GM18502 (cell line): ENCODE data around the gene ZNF236.
"Not testable (repeated sequence)": the region's sequence is repeated elsewhere in the genome, so short reads cannot be mapped to it uniquely, and the experiment has no call there.

Experiments used
- ATAC-seq: cut with Tn5 transposase; IDR thresholded peaks from one replicate; pipeline ENCODE4 v1.9.1; 2021; ENCODE audit warnings: mild to moderate bottlenecking; ENCODE audit not compliant: unreplicated experiment, poor library complexity

The ZNF236 gene

DNA sequence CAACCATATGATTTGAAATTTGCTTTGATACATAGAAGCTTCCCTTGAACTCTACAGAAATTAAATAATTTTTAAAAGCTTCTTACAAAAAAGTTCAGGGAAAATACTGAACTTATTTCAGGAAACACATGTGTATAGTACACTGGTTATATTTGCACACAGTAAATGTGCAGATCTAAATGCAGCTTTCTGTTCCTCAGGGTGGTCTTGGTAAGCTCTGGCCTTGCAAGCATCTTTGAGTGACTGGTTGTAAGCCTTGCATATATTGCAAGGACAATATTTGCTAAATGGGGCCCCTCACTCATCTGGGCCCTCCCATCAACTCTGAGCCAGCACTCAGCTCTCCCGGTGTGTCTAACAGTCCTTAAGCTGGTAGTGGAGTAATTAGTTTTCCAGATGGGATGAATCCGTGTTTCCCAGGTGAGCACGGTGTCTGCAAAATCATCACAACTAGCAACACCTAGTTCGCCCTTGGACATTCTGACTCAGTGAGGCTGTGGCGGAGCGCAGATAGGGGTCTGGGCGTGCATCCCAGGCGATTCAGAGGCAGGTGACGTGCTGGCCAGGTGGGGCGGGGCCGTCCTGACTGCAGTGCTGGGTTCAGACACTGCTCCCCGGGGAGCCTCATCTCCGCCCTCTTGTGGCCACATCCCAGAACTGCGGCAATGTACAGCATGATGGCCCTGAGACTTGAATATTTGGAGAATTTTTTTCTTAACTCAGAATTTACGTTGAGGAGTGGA lies 160.7 kb downstream of the ZNF236 start:
- ATAC-seq = peak; percentile 71

DNA sequence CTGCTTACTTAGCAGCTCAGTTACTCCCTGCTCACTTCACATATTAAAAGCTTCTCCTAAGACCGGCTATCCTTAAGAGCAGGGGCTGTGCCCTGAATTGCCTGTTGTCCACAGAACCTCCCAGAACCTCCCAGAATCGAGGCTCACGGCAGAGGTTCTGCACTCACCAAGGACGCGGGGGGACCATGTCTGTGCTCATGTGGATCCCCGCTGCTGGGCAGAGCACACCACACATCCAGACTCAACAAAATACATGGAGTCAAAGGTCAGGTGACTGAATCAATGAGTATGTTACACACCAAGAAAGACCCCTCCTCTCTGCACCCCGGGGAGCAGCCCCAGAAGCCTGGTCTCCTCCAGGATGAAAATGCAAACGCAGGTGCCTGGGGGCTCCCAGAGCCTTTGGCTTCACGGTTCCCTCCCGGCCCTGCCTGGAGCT lies 161.3 kb downstream of the ZNF236 start:
- no peak for ATAC-seq

DNA sequence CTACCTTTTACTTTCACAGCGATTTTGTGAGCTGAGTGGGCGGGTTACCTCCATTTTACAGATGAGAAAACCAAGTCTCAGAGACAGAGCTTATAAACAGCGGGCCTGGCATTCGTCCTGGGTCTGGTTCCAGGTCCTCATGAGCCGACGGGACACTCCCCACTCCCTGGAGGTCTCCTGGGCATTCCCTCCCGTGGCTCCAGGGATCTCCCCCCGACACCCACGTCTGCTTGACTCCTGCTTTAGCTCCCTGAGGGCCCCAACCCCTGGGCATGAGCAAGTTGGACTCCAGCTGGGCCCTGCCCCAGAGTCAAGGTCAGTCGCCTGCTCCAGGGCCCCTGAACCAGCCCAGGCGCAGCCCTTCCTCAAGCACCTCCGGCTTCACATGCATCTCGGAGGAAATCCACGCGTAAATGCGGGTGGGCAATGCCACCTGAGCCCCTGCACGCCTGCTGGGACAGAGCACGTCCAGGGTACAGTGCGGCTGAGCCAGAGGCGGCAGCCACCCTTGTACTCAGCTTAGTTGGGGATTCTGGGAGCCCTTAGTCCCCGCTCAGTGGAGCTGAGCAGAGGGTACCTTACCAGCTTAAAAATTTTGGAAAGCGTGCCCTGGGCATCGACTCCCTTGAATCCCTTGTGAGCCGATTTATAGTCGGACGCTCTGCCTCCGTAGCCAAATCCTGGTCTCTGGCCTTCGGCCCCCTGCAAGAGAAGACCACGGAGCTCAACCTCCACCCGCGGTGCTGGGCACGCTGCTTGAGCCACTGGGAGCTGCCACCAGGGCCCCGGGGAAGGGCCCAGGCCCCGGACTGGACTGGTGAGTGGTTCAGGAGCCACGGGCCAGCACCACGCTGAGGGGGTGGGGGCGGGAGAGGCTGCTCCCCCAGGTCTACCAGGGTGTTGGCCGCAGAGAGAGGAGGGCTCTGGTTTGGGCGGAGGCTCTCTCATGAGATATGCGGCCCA lies 162.1 kb downstream of the ZNF236 start:
- no peak for ATAC-seq

DNA sequence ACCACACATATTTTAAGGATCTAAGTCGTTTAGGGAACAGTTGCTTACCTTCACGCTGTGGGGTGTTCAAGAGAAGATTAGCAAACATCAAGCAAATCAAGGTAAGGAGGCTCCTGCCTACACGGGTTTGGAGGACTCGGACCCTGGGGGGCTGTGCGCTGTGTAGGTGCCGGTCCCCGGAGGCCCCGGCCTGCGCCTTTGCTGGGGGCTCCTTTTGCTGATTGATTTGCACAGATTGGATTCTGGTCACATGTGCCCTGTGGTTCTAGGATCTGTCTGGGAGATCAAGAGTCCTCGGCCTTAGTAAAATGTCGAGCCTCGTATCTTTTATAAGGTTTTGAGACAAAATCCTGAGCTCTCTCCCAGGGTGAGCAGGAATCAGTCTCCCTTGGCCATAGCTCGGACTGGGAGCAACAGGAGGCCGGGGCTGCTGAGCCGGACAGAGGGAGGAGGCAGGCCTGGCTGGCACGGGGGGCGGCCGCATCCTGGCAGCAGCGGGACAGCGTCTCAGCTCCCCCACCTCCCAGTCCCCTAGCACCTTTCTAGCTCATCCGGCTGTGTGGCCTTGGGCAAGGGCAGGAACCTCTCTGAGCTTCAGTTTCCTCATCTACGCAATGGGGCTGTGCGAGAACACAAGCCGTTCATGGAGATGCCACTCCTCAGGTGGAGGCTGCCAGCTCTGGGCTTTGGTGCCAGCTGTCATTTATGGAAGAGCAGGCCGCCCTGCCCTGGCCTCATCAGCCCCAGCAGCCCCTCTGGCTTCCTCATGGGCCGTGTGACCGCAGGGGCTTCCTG lies 163.0 kb downstream of the ZNF236 start:
- ATAC-seq = no peak

DNA sequence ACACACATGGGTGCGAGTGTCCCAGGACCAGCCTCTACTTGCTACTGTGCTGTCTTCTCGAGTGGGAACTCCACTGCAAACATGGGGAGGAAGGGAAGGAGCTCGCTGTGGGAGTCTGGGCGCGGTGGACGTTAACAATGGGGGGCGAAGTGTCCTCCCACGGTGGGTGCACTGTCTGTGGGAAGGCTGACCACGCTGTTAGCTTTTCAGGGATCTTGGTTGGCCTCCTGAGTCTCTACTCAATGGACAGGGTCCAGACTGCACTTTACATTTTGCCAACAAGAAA lies 163.5 kb downstream of the ZNF236 start:
- no peak for ATAC-seq

DNA sequence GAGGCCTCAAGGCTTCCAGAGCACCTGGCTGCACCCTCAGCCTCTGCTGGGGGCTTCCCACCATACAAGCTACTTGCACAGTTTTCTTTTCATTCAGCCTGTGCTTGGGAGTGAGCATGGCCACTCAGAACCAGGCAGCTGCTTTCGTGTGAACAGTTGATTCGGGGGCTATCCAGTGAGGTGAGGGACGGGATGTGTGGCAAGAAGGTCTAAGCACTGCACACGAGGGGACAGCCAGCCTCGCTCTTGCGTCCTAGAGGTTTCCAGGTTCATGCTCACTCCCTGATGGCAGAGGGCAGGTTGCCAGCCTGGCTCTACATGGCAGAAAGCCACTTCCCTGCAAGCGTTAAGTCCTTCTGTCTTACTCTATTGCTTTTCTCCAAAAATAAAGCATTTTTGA lies 164.0 kb downstream of the ZNF236 start:
- ATAC-seq = no peak

DNA sequence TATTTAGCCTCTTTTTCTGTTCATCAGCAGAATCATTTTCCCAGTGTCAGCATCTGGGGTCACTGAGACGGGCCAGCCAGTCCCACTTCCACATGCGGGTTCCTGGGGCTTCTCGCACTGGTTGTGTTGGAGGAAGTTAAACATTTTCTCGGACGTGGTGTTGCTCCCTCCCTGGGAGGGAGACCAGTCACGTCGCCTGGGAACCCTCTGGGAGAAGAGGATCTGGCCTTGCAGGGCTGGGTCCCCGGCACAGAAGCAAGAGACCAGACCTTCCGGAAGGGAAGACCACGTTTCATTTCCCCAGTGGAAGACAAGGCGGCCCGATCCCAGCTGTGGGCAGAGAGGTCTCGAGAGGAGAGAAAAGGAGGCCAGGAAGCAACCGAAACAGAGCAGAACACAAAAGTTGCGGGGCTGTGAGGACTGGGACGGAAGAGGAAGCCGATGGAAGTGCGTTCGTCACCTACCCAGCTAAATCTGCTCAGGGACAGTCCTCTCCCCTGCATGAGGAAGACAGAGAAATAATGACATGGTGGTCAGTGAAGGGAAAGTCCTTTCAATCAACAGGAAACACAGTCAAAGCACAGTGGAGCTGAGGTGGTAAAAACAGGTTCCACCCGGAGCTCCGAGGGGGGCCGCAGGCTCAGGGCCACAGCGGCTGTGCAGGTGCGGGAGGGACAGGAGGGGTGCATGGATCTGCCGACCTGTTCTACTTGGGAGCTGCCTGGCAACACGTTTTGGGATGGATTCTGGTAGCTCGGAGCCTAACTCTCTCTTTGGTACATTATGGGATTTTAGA lies 165.9 kb downstream of the ZNF236 start:
- no peak for ATAC-seq

DNA sequence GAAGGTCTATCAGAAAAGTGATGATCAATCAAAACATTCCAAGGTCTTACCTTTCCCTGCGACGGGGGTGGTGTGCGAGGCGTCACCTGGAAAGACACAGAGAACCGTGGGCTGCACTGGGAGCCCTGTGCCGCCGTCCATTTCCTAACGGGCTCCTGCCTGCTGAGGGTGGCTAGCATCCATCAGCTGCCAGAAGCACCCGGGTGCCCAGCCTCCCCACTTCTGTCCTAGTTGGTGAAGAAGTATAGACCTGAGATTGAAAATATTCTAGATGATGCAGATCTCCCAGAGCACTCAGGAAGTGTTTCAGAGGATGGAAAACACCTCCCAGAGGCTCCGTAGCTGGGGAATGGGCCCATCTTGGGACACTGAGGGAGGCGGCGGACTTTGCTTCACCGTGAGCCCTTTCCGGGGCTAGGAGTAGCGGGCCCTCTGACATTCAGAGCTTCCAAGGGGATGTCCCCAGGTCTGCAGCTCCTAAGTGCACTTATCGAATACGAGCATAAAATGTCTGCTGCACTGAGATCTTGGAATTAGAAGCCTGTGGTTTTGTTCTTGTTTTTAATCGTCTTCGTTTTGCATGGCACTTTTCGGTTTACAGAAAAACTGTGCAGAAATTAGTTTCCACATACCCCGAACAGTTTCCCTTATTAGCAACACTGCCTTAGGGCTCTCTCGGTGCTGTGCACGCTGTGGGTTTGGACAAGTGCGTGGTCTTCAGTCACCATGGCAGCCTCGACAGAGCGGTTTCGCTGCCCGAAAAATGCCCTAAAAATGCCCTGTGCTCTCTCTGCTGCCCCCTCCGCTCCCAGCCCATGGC lies 166.7 kb downstream of the ZNF236 start:
- peak; percentile 40 for ATAC-seq

DNA sequence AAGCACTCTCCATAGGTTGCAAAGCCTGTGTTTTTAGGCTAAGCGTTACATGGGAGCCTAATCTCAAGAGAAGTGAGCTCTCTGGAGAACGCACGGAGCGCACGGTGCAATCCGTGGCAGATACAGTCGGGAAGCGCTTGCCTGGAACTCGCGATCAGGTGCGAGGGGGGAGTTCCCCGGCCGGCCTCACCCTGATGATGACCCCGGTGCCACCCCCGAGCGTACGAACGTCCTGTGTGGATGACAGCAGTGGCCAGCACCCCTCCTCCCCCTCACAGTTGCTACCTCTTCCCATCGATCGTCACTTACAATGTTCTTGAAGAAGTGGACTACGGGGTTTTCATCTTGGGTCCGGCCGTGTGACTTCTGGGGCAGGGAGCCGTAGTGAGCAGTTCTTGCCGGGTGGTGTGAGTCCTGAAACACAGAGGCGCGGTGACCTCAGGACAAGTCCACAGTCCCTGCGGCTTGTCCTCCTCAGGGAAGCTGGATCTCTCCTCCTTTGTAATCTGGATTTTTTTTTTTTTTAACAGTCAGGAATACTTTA lies 167.4 kb downstream of the ZNF236 start:
- ATAC-seq = no peak

DNA sequence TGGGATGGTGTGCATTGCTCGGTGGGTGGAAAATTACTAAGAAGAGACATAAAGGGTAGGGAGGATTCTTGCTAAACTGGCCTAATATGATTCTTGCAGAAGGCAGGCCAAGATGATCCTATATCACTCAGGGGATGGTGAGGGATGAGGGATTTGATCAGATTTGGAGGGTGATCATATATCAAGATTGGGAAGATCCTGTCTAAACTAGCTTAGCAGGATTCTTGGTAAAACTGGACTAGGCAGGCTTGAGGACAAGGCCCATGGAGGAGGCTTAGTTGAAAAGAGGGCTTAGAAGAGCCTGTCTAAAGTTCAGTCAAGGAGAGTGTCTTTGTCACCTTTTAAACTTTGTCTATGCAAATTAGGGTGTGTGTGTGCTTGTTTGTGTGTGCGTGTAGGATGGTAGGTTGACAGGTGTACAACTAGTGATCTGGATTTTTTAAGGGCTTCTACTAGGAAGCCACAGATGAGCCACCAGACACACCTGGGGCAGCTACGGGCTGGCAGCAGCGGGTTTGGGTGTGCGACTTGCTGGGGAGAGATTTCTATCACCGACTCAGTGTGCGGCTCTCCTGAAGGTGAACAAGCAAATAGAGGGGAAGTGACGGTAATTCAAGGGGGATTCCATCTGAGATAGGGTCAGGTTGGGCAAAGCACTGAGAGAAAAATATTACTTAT lies 168.1 kb downstream of the ZNF236 start:
- not testable (repeated sequence) for ATAC-seq

DNA sequence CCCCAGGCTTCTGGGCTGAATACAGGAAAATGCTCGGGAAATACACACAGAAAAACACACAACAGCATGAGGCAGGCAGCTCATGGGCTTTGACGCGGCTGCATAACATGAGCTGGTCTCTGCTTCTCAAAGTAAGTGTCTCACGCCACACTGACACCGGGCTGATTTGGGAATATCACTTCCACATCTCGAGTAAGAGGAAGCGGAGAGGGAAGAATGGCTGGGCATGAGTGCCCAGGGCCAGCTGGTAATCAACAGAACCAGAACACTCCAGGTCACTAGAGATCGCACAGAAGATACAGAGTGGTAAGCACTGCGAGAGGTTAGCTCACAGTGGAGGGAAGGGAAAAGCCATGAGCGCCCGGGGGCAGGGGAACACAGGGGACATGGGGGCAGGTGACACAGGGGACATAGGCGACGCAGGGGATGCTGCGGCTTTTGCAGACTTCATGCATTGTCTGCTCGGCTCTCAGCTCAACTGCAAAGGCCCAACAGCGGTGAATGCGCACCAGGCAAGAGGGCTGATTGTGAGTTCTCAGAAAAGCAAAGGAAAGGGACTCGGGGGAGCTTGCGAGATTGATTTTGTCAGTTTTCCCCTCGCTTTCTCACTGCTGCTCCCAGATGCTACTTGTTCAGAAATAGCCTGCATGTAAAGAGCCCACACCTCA lies 168.8 kb downstream of the ZNF236 start:
- no peak for ATAC-seq

DNA sequence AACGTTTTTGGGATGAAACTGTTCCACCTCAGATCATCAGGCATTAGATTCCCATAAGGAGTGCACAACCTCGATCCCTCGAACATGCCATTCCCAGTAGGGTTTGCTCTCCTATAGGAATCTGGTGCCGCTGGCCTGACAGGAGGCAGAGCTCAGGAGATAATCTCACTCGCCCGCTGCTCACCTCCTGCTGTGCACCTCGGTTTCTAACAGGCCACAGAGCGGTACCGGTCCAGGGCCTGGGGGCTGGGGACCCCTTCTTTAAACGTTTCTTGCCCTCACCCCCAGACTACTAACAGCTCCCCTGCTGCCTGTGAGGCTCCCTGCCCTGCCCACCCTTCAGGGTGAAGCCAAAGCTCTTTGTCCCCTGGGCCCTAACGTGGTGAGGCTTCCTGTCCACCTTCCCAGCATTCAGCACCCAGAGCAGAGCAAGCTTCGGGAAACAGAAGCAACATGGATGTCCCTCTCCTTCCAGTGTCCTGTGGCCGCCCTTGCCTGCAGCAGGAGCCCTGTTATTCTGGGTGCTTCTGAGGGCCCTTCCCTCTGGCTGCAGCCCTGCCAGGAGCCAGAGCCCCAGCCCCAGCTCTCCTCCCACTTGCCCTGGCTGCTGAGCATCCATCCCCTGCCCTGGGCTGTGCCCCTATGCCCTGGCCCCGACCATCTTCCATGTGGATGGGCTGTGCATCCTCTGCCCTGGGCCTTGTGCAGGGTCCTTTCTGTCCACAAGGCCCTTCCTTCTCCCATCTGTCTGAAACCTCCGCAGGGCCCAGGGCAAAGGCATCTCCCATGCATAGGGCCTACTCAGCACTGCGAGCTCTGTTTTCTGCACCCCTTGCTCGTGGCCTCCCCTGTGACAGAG lies 170.1 kb downstream of the ZNF236 start:
- no peak for ATAC-seq

DNA sequence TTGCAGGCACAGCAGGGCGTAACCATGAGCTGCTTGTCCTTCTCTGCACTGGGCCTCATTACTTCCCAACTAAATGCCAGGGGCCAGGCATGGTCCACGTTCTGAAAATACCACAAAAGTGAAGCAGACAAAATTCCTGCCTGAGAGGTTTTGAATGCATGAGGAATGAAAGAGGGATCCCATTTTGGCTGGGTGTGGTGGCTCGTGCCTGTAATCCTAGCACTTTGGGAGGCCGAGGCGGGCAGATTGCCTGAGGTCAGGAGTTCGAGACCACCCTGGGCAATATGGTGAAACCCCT lies 170.7 kb downstream of the ZNF236 start:
- ATAC-seq = no peak

DNA sequence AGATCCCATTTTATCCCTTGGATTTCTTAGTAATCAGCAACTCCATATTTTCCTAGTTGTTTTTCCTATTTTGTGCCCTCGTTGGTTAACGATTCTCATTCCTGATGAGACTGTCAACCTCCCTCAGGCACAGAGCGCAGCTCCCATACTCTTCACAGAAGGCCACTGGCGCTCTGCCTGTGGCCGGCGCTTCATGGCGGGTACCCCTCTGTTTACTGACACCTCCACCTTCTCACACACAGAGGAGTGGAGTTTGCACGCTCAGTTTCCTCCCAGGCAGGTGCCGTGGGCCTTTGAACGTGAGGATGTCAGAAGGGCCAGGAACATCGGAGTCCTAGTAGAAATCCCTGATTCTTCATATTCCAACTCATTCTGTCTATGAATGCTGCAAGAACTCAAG lies 171.2 kb downstream of the ZNF236 start:
- no peak for ATAC-seq

DNA sequence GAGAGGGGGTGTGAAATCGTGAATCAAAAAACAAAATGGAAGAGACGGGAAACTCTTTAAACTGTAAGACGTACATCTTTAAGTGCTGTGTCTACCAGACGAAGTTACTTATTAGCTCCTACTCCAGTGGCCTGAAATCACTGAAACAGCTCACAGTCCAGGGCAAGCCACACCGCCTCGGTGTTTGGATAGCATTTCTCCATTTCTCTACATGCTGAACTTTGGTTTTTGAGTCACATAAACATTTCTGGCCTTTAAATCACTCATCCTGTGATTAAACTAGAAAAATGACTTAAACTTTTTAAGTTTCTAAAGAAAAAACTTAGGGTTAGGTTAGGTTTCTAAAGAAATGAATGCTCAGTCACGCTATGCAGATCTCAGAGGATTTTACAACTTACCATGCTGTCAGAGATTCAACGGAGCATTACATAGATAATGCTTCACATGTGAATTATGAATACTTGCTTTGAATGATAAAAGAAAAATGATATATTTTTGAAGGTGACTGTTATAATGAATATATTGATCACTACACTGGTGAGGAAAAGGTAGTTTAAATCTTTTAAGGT lies 171.8 kb downstream of the ZNF236 start:
- ATAC-seq = no peak

DNA sequence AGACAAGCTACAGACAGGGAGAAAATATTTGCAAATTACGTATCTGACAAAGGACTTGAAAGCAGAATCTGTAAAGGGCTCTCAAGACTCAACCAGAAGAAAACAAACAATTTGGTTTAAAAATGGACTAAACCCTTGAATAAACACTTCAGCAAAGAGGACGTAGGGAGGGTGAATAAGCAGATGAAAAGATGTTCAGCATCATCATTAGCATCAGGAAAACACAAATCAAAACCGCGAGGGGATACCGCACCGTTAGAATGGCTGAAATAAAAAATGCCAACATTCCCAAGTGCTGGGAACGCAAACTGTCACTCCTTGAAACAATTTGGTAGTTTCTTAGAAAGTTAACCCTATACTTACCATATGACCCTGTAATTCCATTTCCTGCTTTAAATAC lies 173.5 kb downstream of the ZNF236 start:
- no peak for ATAC-seq

DNA sequence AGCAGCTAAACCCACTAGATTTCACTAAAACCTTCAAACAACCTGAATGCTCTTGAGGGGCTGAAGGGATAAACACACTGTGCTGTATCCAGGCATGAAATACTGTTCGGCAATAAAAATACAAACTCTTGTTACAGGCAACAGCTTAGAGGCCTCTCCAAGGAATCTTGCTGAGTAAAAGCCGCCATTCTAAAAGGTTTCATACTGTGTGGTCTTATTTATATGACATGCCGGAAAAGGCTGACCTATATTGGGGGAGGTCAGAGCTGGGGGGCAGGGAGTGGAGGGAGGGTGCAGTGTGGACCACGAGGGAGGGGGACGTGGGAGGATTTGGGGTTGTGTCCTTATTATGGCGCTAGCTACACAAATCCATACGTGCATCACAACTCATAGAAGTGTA lies 174.1 kb downstream of the ZNF236 start:
- ATAC-seq = no peak
